T-cell (primary cell): Measurements from ENCODE around the gene SUFU. TPM values are rescaled to one million over a fixed set of nuclear protein-coding genes. Genes with fewer than 3 reads are reported as not detected.
A peak's percentile ranks its signal among the peaks of the same experiment; 100 is the strongest.

ENCODE experiments used
- ATAC-seq, 4 experiments: fragments of 200-7000 bp in 3 of 4; fragments of 150-1000 bp in 1 of 4; cut with Tn5 transposase; replicated peaks in 1 of 4; 1 replicate in 3 of 4; 2 replicates in 1 of 4; pipeline ENCODE4 v1.10.0; 2021; ENCODE audit warnings: moderate library complexity in 3 of 4, mild to moderate bottlenecking in 2 of 4, moderate number of reproducible peaks in 1 of 4
- CTCF ChIA-PET, 2 donors: fragments of 300-600 bp; sonication (Branson Sonifier 250); formaldehyde crosslinking; loops; one replicate each; lab custom pipeline; 2022; ENCODE audit warnings: antibody characterized with exemption in 2 of 2; lab: Charles Lee
- POLR2A ChIA-PET, 2 donors: fragments of 300-600 bp; sonication (Branson Sonifier 250); formaldehyde crosslinking; loops; one replicate each; lab custom pipeline; 2022; ENCODE audit warnings: antibody characterized with exemption in 2 of 2; lab: Charles Lee
- DNase-seq, 35 experiments: peaks; one replicate each; pipeline versions ENCODE4 v3.0.0 to v3.0.0-alpha.2; 2013 to 2023
- H3K27ac ChIP-seq: one replicate; pipeline ENCODE4 v1.5.1; 2013; ENCODE audit warnings: low read length
- H3K27me3 ChIP-seq, 2 experiments: replicated peaks in 1 of 2; 1 replicate in 1 of 2; 2 replicates in 1 of 2; pipeline versions ENCODE4 v1.6.1 to v1.7.0; 2013; ENCODE audit warnings: low read length in 1 of 2, mixed read lengths in 1 of 2; ENCODE audit not compliant: control insufficient read depth in 2 of 2, insufficient read depth in 2 of 2; ENCODE audit errors: extremely low read depth in 1 of 2
- H3K36me3 ChIP-seq, 2 donors: 1 replicate in 1 of 2; 2 replicates in 1 of 2; pipeline versions ENCODE4 v1.6.1 to v1.7.0; 2013; ENCODE audit warnings: low read length in 1 of 2; ENCODE audit not compliant: control insufficient read depth in 2 of 2, insufficient read depth in 1 of 2; ENCODE audit errors: extremely low read depth in 1 of 2
- H3K4me1 ChIP-seq, 2 experiments: 1 replicate in 1 of 2; 2 replicates in 1 of 2; pipeline versions ENCODE4 v1.6.1 to v1.7.0; 2013; ENCODE audit warnings: low read length in 2 of 2, mixed read lengths in 1 of 2; ENCODE audit not compliant: insufficient read depth in 2 of 2, control insufficient read depth in 1 of 2; ENCODE audit errors: extremely low read depth in 1 of 2
- H3K4me3 ChIP-seq, 2 donors: 1 replicate in 1 of 2; 2 replicates in 1 of 2; pipeline versions ENCODE4 v1.5.1 to v1.7.0; 2013; ENCODE audit warnings: mild to moderate bottlenecking in 2 of 2, low read length in 1 of 2, moderate library complexity in 1 of 2; ENCODE audit not compliant: control insufficient read depth in 1 of 2; ENCODE audit errors: extremely low read depth in 1 of 2
- H3K9me3 ChIP-seq: 2 replicates; pipeline ENCODE4 v1.7.0; 2013
- H3K27ac Mint-ChIP-seq, 2 donors: one replicate each; pipeline ENCODE4 v1.8.0; 2020 to 2021; ENCODE audit warnings: mild to moderate bottlenecking in 2 of 2, mixed read lengths in 2 of 2
- H3K27me3 Mint-ChIP-seq, 2 donors: one replicate each; pipeline ENCODE4 v1.8.0; 2021 to 2022; ENCODE audit warnings: mixed read lengths in 2 of 2
- H3K36me3 Mint-ChIP-seq: one replicate; pipeline ENCODE4 v1.8.0; 2021; ENCODE audit warnings: mixed read lengths
- H3K4me1 Mint-ChIP-seq, 3 donors: one replicate each; pipeline ENCODE4 v1.8.0; 2020 to 2022; ENCODE audit warnings: mixed read lengths in 3 of 3, mild to moderate bottlenecking in 1 of 3
- H3K4me3 Mint-ChIP-seq, 3 donors: one replicate each; pipeline ENCODE4 v1.8.0; 2020 to 2022; ENCODE audit warnings: mild to moderate bottlenecking in 3 of 3, mixed read lengths in 3 of 3, moderate library complexity in 3 of 3
- H3K9me3 Mint-ChIP-seq, 3 donors: one replicate each; pipeline ENCODE4 v1.8.0; 2020 to 2022; ENCODE audit warnings: mixed read lengths in 3 of 3
- WGBS: methylation state at CpG from one replicate; pipeline ENCODE4 v1.1.5; 2013; ENCODE audit warnings: missing lambda C conversion rate; ENCODE audit not compliant: insufficient coverage; 5-methylcytosine and 5-hydroxymethylcytosine counted together
- total RNA-seq, 35 experiments: library from RNA in 6 of 35; stranded (reverse) in 6 of 35; fragments of 120-200 nt in 1 of 35; gene quantifications; one replicate each; pipeline versions ENCODE4 v1.2.1 to v1.2.4 and lab custom pipeline; 2013 to 2026

The SUFU gene
- total RNA-seq, 5 donors from 2014 or later (not counting 1 experiment from before 2014, with no cell fraction given): 13.2 to 16.4 (median 15.4) TPM

- ChIA-PET POLR2A (interaction anchor here in 1 of 2 donors (0.7 kb wide), 1 partner anchor 746 kb away, joined by 3 read pairs; no protein-coding TSS in a partner anchor), CTCF (interaction anchor here (0.6 to 0.7 kb wide), 2 partner anchors 28 to 1548 kb away, joined by 4 to 7 read pairs; no protein-coding TSS in a partner anchor)
- ATAC-seq: no peak
- DNase-seq: no peak
- no peak overlapping the region for H3K4me3 ChIP-seq
- H3K4me1 ChIP-seq: peaks cover 0 to 5% of the 10 kb centered on the region in 2 experiments
- WGBS: 58% methylated on average over 4 of the region's 7 CpGs
- Mint-ChIP-seq H3K27me3 (no peaks in the 10 kb centered on the region), H3K27ac (peak overlapping the region; percentile 27 to 66), H3K36me3 (no peaks in the 10 kb centered on the region), H3K4me3 (no peak overlapping the region), H3K4me1 (peaks cover 15 to 21% (median 16%) of the 10 kb centered on the region in 3 donors), H3K9me3 (no peaks in the 10 kb centered on the region)
- no peaks in the 10 kb centered on the region for H3K9me3 ChIP-seq
- no peak overlapping the region for H3K27ac ChIP-seq
- H3K36me3 ChIP-seq: no peaks in the 10 kb centered on the region
- no peaks in the 10 kb centered on the region for H3K27me3 ChIP-seq
These were observed 75.6 kb downstream of the SUFU start for GRCh38 chr10:102579328-102579727.

GRCh38 chr10:102580230-102580629 is 76.5 kb downstream of the SUFU start:
- POLR2A ChIA-PET: no interaction called here
- H3K4me3 Mint-ChIP-seq: no peak overlapping the region

GRCh38 chr10:102581401-102581800 is 77.6 kb downstream of the SUFU start:
- H3K27me3 ChIP-seq: no peaks in the 10 kb centered on the region
- H3K9me3 Mint-ChIP-seq: no peaks in the 10 kb centered on the region
- peaks cover 0 to 5% of the 10 kb centered on the region in 2 experiments for H3K4me1 ChIP-seq
- 90% methylated on average over 8 of the region's 8 CpGs for WGBS
- H3K4me3 Mint-ChIP-seq: no peak overlapping the region
- H3K27ac ChIP-seq: no peak overlapping the region
- H3K4me3 ChIP-seq: no peak overlapping the region
- H3K4me1 Mint-ChIP-seq: peaks cover 15 to 21% (median 16%) of the 10 kb centered on the region in 3 donors
- no peak for DNase-seq
- H3K27me3 Mint-ChIP-seq: no peaks in the 10 kb centered on the region
- ChIA-PET POLR2A (no interaction called here), CTCF (interaction anchor here (0.6 to 3.3 kb wide), 3 partner anchors 258 to 354 kb away, joined by 5 to 31 read pairs (median 5); no protein-coding TSS in a partner anchor)
- no peaks in the 10 kb centered on the region for H3K36me3 ChIP-seq
- H3K36me3 Mint-ChIP-seq: no peaks in the 10 kb centered on the region
- H3K27ac Mint-ChIP-seq: peak overlapping the region in 1 of 2 donors; percentile 6
- no peak for ATAC-seq
- no peaks in the 10 kb centered on the region for H3K9me3 ChIP-seq

More at GRCh38 chr10:102580230-102580629, 76.5 kb downstream of the SUFU start:
- no peaks in the 10 kb centered on the region for H3K36me3 ChIP-seq
- H3K4me3 ChIP-seq: no peak overlapping the region
- no peaks in the 10 kb centered on the region for H3K36me3 Mint-ChIP-seq
- peaks cover 0 to 5% of the 10 kb centered on the region in 2 experiments for H3K4me1 ChIP-seq
- H3K27ac ChIP-seq: no peak overlapping the region
- peaks cover 15 to 21% (median 16%) of the 10 kb centered on the region in 3 donors for H3K4me1 Mint-ChIP-seq
- WGBS: 93% methylated on average over 2 of the region's 4 CpGs
- no peaks in the 10 kb centered on the region for H3K9me3 ChIP-seq
- CTCF ChIA-PET: no interaction called here
- no peaks in the 10 kb centered on the region for H3K27me3 Mint-ChIP-seq
- H3K27ac Mint-ChIP-seq: peak overlapping the region; percentile 21 to 56
- no peak for ATAC-seq
- H3K27me3 ChIP-seq: no peaks in the 10 kb centered on the region
- H3K9me3 Mint-ChIP-seq: no peaks in the 10 kb centered on the region
- no peak for DNase-seq

GRCh38 chr10:102581981-102582580 is 78.3 kb downstream of the SUFU start:
- CTCF ChIA-PET: interaction anchor here (0.6 to 3.3 kb wide), 8 partner anchors 79 to 415 kb away, joined by 3 to 48 read pairs (median 5); partner anchors contain the start of genes ACTR1A (in 1 of the 2) and SUFU (in 1 of the 2)
- no peaks in the 10 kb centered on the region for H3K9me3 Mint-ChIP-seq
- Histone ChIP-seq H3K36me3 (no peaks in the 10 kb centered on the region), H3K4me1 (peaks cover 0 to 5% of the 10 kb centered on the region in 2 experiments), H3K9me3 (no peaks in the 10 kb centered on the region), H3K27me3 (no peaks in the 10 kb centered on the region), H3K27ac (no peak overlapping the region), H3K4me3 (no peak overlapping the region)
- POLR2A ChIA-PET: interaction anchor here in 1 of 2 donors (0.6 kb wide), 1 partner anchor 353 kb away, joined by 3 read pairs; no protein-coding TSS in a partner anchor
- 97% methylated on average over 5 of the region's 10 CpGs for WGBS
- ATAC-seq (no peak), DNase-seq (no peak)
- no peak overlapping the region for H3K4me3 Mint-ChIP-seq
- peaks cover 15 to 21% (median 16%) of the 10 kb centered on the region in 3 donors for H3K4me1 Mint-ChIP-seq
- H3K36me3 Mint-ChIP-seq: no peaks in the 10 kb centered on the region
- H3K27me3 Mint-ChIP-seq: no peaks in the 10 kb centered on the region
- peak overlapping the region in 1 of 2 donors; percentile 6 for H3K27ac Mint-ChIP-seq

GRCh38 chr10:102583435-102584417 is 80.0 kb downstream of the SUFU start:
- no peak overlapping the region for H3K4me3 Mint-ChIP-seq
- Histone ChIP-seq H3K36me3 (no peaks in the 10 kb centered on the region), H3K4me3 (no peak overlapping the region), H3K4me1 (peaks cover 0 to 5% of the 10 kb centered on the region in 2 experiments), H3K9me3 (no peaks in the 10 kb centered on the region), H3K27ac (no peak overlapping the region), H3K27me3 (no peaks in the 10 kb centered on the region)
- ATAC-seq: peak; percentile 91 to 98 (median 96)
- H3K27me3 Mint-ChIP-seq: no peaks in the 10 kb centered on the region
- POLR2A ChIA-PET: interaction anchor here (0.5 to 0.9 kb wide), 3 partner anchors 83 to 364 kb away, joined by 3 to 4 read pairs (median 3); no protein-coding TSS in a partner anchor
- H3K27ac Mint-ChIP-seq: no peak overlapping the region
- DNase-seq: peak; percentile 59 to 90 (median 75)
- WGBS: 94% methylated on average over 2 of the region's 11 CpGs
- H3K9me3 Mint-ChIP-seq: no peaks in the 10 kb centered on the region
- no peaks in the 10 kb centered on the region for H3K36me3 Mint-ChIP-seq
- CTCF ChIA-PET: interaction anchor here (0.5 to 3.3 kb wide), 18 partner anchors 11 to 932 kb away, joined by 3 to 48 read pairs (median 4); partner anchors contain the start of genes ACTR1A (in 1 of the 2), NFKB2 (in 1 of the 2), SUFU (in 1 of the 2) and TRIM8 (in 1 of the 2)
- peaks cover 11 to 16% (median 12%) of the 10 kb centered on the region in 3 donors for H3K4me1 Mint-ChIP-seq
